Endothelial cell of umbilical vein (primary cell): ENCODE results near the gene CNTN3. TPM values are rescaled to one million over a fixed set of nuclear protein-coding genes. Genes with fewer than 3 reads are reported as not detected.

Source experiments
- BruUV-seq: library from RNA; stranded (reverse); fragments of 400-500 nt; replicated peaks from 2 replicates; lab custom pipeline; 2021; lab: Mats Ljungman, UMichigan
- CTCF ChIA-PET: fragments of 300-600, 350-600 bp; sonication (Branson Sonifier 250); formaldehyde crosslinking; loops from one replicate; lab custom pipeline; 2021; ENCODE audit warnings: antibody characterized with exemption, inconsistent platforms; lab: Charles Lee
- POLR2A ChIA-PET: fragments of 300-600, 350-600 bp; sonication (Branson Sonifier 250); formaldehyde crosslinking; loops from one replicate; lab custom pipeline; 2021; ENCODE audit warnings: antibody characterized with exemption, inconsistent platforms; lab: Charles Lee
- DNase-seq: peaks from one replicate; pipeline ENCODE4 v3.0.0-alpha.2; 2011; ENCODE audit warnings: low read depth, low spot score
- FAIRE-seq: peaks from 2 replicates; lab custom pipeline; 2011; peaks lifted over from hg19 to GRCh38; lab: Jason Lieb, UNC
- H2AFZ ChIP-seq: 2 replicates; pipeline ENCODE4 v1.6.0; 2012; ENCODE audit warnings: low read depth, low read length, control low read depth, inconsistent platforms
- H3K27ac ChIP-seq: 2 replicates; pipeline ENCODE4 v1.5.1; 2011; ENCODE audit warnings: low read depth, mild to moderate bottlenecking, control low read depth, low read length, moderate library complexity; ENCODE audit not compliant: insufficient read depth
- H3K27me3 ChIP-seq, 2 experiments: 2 replicates each; pipeline versions ENCODE4 v1.6.0 to v1.6.1; 2011; ENCODE audit warnings: low read length in 2 of 2, mixed read lengths in 1 of 2; ENCODE audit not compliant: control insufficient read depth in 2 of 2, insufficient read depth in 2 of 2
- H3K36me3 ChIP-seq, 2 experiments: 2 replicates in 1 of 2; 3 replicates in 1 of 2; pipeline ENCODE4 v1.5.1; 2011; ENCODE audit warnings: low read length in 2 of 2, mild to moderate bottlenecking in 1 of 2, moderate library complexity in 1 of 2; ENCODE audit not compliant: control insufficient read depth in 2 of 2, insufficient read depth in 2 of 2; ENCODE audit errors: extremely low read depth in 1 of 2
- H3K4me1 ChIP-seq: 3 replicates; pipeline ENCODE4 v1.5.1; 2011; ENCODE audit warnings: mild to moderate bottlenecking, low read length; ENCODE audit not compliant: control insufficient read depth, insufficient read depth; ENCODE audit errors: extremely low read depth
- H3K4me2 ChIP-seq: 2 replicates; pipeline ENCODE4 v1.6.1; 2011; ENCODE audit warnings: low read length, control low read depth, mixed read lengths; ENCODE audit not compliant: insufficient read depth
- H3K4me3 ChIP-seq, 3 experiments: fragments of 200-600 bp in 1 of 3; sonication (generic), shearing (Covaris generic) in 1 of 3; replicated peaks in 1 of 3; 2 replicates each; pipeline ENCODE4 v1.5.1; 2011 to 2016; ENCODE audit warnings: control low read depth in 3 of 3, low read length in 3 of 3, mild to moderate bottlenecking in 2 of 3, inconsistent platforms in 1 of 3, low read depth in 1 of 3, moderate library complexity in 1 of 3; ENCODE audit not compliant: insufficient read depth in 1 of 3
- H3K79me2 ChIP-seq: 2 replicates; pipeline ENCODE4 v1.6.0; 2012; ENCODE audit warnings: low read length, inconsistent platforms; ENCODE audit not compliant: control insufficient read depth, insufficient read depth
- H3K9ac ChIP-seq: replicated peaks from 2 replicates; pipeline ENCODE3; 2011; ENCODE audit warnings: low read length, control low read depth; ENCODE audit not compliant: insufficient read depth; ENCODE audit errors: extremely low read depth
- H3K9me1 ChIP-seq: replicated peaks from 3 replicates; pipeline ENCODE4 v1.6.0; 2011; ENCODE audit warnings: mild to moderate bottlenecking, low read length; ENCODE audit not compliant: control insufficient read depth, insufficient read depth; ENCODE audit errors: extremely low read depth
- H3K9me3 ChIP-seq: replicated peaks from 2 replicates; pipeline ENCODE4 v1.5.1; 2012; ENCODE audit warnings: low read length, inconsistent platforms; ENCODE audit not compliant: control insufficient read depth, insufficient read depth
- H4K20me1 ChIP-seq: replicated peaks from 2 replicates; pipeline ENCODE3; 2011; ENCODE audit warnings: mild to moderate bottlenecking, low read length; ENCODE audit not compliant: control insufficient read depth, insufficient read depth; ENCODE audit errors: extremely low read depth
- EZH2 ChIP-seq: IDR thresholded peaks from 2 replicates; pipeline ENCODE4 v1.6.1; 2012; ENCODE audit warnings: borderline replicate concordance, low read depth, mild to moderate bottlenecking, moderate library complexity, low read length, inconsistent platforms; ENCODE audit not compliant: severe bottlenecking
- FOS ChIP-seq: IDR thresholded peaks from 2 replicates; pipeline ENCODE4 v1.6.1; 2011; ENCODE audit warnings: mild to moderate bottlenecking, low read length, moderate library complexity, borderline replicate concordance; ENCODE audit not compliant: insufficient read depth
- GATA2 ChIP-seq: IDR thresholded peaks from 2 replicates; pipeline ENCODE4 v1.7.0; 2011; ENCODE audit warnings: low read depth, mild to moderate bottlenecking, moderate library complexity, mixed read lengths, low read length; ENCODE audit not compliant: insufficient read length, insufficient read depth
- JUN ChIP-seq: IDR thresholded peaks from 2 replicates; pipeline ENCODE4 v1.6.1; 2011; ENCODE audit warnings: borderline replicate concordance, low read depth; ENCODE audit not compliant: insufficient read length, insufficient read depth
- MYC ChIP-seq: IDR thresholded peaks from one replicate; pipeline ENCODE4 v1.6.1; 2011; ENCODE audit warnings: mild to moderate bottlenecking, low read depth, low read length
- POLR2A ChIP-seq: IDR thresholded peaks from 2 replicates; pipeline ENCODE4 v1.6.1; 2012; ENCODE audit warnings: low read depth, mild to moderate bottlenecking, control low read depth, low read length
- POLR2AphosphoS5 ChIP-seq: IDR thresholded peaks from 2 replicates; pipeline ENCODE4 v1.6.1; 2012; ENCODE audit warnings: low read depth, mild to moderate bottlenecking, control low read depth, low read length, moderate library complexity; ENCODE audit not compliant: insufficient read depth
- dilution Hi-C: fragments of 300-500 bp; cut with MboI; formaldehyde crosslinking; loops from one replicate; pipeline ENCODE4 v1.15.0; 2019; ENCODE audit warnings: low sequenced_read_pairs; ENCODE audit not compliant: extremely low pct_ligation_motif_present
- intact Hi-C: fragments of 100-400 bp; cut with micrococcal nuclease; formaldehyde crosslinking; loops from one replicate; pipeline ENCODE4 v1.10.0; 2022
- polyA plus RNA-seq, 4 experiments: library from polyadenylated mRNA; depleted of rRNA in 3 of 4; stranded (reverse) in 3 of 4; unstranded in 1 of 4; fragments of >200 nt; gene quantifications; 2 replicates each; pipeline versions ENCODE4 v1.2.1 to v1.2.3, GENCODE V29; 2011 to 2012; ENCODE audit warnings: missing spikeins in 1 of 4
- total RNA-seq: library from RNA; stranded (reverse); gene quantifications from 2 replicates; pipeline ENCODE4 v1.2.3, GENCODE V29; 2021
- TF ChIP-seq, protein P1 (sequence below): IDR thresholded peaks from 2 replicates; pipeline ENCODE4 v1.6.1; 2011; ENCODE audit not compliant: insufficient read depth, insufficient read length
- TF ChIP-seq, protein P2 (sequence below), 2 donors: IDR thresholded peaks; 1 replicate in 1 of 2; 2 replicates in 1 of 2; pipeline ENCODE4 v1.5.1; 2011; ENCODE audit warnings: low read length in 2 of 2, mild to moderate bottlenecking in 2 of 2, moderate library complexity in 2 of 2, control low read depth in 1 of 2, inconsistent platforms in 1 of 2, low read depth in 1 of 2; ENCODE audit not compliant: insufficient read depth in 1 of 2; ENCODE audit errors: extremely low read depth in 1 of 2

CNTN3 gene
- total and polyA plus RNA-seq, 2 donors (not counting 3 experiments of a cell fraction or from before 2014, with no cell fraction given) = 0.03 TPM; not detected in 1

DNA sequence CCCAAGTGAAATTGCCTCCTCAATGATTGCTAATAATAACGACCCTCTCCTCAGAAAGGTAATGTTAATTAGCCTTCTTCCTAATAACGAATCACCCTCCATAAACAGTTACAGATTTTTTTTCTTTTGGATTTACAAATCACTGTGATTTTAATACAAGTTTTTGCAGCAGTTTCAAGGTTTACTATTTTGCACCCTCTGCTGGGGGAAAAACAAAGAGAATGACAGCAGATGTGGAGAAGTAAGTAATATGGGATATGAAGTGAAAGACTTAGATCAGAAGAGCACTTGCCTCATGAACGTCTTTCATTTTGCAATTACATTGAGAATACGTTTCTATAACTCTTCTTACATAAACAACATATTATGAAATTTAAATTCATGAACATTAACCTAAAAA, 16.1 kb upstream of the CNTN3 start:
- Histone ChIP-seq H3K9ac (no peak overlapping the region), H3K4me3 (no peak overlapping the region), H4K20me1 (no peaks in the 10 kb centered on the region), H3K27me3 (no peaks in the 10 kb centered on the region), H3K9me1 (no peaks in the 10 kb centered on the region), H2AFZ (no peak overlapping the region), H3K79me2 (no peaks in the 10 kb centered on the region), H3K4me2 (no peak overlapping the region), H3K27ac (no peak overlapping the region), H3K36me3 (no peaks in the 10 kb centered on the region), H3K9me3 (no peaks in the 10 kb centered on the region), H3K4me1 (no peaks in the 10 kb centered on the region)
- CTCF ChIA-PET = no interaction called here
- POLR2A ChIA-PET = no interaction called here
- no TSS peak for BruUV-seq
- intact Hi-C loops = no loop called here
- TF ChIP-seq EZH2 = no peak
- no peak for TF ChIP-seq POLR2AphosphoS5
- TF ChIP-seq, protein P1, sequence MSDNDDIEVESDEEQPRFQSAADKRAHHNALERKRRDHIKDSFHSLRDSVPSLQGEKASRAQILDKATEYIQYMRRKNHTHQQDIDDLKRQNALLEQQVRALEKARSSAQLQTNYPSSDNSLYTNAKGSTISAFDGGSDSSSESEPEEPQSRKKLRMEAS = no peak
- no peak for TF ChIP-seq POLR2A
- no peak for TF ChIP-seq MYC
- TF ChIP-seq, protein P2, sequence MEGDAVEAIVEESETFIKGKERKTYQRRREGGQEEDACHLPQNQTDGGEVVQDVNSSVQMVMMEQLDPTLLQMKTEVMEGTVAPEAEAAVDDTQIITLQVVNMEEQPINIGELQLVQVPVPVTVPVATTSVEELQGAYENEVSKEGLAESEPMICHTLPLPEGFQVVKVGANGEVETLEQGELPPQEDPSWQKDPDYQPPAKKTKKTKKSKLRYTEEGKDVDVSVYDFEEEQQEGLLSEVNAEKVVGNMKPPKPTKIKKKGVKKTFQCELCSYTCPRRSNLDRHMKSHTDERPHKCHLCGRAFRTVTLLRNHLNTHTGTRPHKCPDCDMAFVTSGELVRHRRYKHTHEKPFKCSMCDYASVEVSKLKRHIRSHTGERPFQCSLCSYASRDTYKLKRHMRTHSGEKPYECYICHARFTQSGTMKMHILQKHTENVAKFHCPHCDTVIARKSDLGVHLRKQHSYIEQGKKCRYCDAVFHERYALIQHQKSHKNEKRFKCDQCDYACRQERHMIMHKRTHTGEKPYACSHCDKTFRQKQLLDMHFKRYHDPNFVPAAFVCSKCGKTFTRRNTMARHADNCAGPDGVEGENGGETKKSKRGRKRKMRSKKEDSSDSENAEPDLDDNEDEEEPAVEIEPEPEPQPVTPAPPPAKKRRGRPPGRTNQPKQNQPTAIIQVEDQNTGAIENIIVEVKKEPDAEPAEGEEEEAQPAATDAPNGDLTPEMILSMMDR (IDR thresholded peaks at IDR 0.05; ENCODE audit: extremely low read depth in 1 of 2, insufficient read depth in 1 of 2, low read depth in 1 of 2, low read length in 2 of 2) = no peak
- TF ChIP-seq FOS = no peak
- no peak for TF ChIP-seq GATA2
- TF ChIP-seq JUN = no peak
- dilution Hi-C loops = no loop called here
- no peak for DNase-seq
- FAIRE-seq = no peak
